DMS114 treated with DMSO at 0.1 percent for 48 hours (cell line): ENCODE measurements around the gene FGF3.
"Not testable (repeated sequence)": the region's sequence is repeated elsewhere in the genome, so short reads cannot be mapped to it uniquely, and the experiment has no call there.

Experiments
- DNase-seq: peaks from one replicate; lab custom pipeline; 2025; ENCODE audit not compliant: unreplicated experiment; lab: John Stamatoyannopoulos, UW

Gene FGF3

DNA sequence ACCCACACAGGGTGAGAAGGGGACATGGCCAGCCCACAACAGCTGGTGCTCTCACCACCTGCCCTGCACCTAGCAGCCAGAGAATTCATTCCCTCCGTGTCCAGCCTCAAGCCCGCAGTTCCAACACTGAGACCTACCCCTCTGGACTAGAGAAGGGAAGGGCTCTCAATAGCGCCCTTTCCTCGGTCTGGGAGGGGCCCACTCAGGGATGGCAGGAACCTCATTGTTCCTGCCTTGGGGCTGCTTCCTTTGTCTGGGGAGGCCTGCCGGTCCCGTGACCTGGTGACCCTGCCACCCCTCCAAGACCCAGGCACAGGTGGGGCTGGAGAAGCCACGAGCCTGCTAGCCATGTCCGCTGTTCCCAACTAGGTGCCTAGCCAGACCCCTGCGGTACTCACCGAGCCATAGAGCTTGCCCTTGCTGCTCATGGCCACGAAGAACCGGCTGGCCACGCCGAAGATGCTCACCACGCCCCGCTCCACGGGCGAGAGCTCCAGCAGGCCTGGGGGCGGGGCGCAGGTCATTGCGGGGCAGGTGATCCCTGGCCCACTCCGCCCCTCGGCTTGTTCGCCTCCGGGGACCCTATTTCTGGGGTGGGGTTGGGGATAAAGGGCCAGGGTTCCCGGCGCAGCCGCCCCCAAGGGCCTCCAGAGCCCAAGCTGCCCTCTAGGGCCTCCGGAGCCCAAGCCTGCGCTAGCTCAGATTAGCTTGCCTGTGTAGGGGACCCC, 45.4 kb downstream of the FGF3 start:
- DNase-seq = no peak

DNA sequence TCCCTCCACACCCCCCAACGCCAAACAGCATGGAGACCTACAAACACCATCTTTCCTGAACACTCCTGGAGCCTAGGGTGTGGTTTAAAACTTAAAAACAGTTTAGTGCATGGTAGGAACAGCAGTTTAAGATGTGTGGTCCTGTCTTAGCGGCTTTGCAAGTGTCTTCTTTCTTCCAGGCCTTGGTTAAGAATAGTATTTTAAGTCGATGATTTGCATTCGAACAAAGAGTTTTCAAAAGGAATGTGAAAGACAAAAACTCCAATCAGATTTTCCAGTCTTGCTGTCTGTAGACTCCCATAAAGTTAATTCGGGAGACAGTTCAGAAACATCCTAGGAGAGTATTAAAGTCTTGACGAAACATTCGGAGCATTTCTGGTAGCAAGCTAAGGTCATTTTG, 47.8 kb downstream of the FGF3 start:
- DNase-seq = no peak

DNA sequence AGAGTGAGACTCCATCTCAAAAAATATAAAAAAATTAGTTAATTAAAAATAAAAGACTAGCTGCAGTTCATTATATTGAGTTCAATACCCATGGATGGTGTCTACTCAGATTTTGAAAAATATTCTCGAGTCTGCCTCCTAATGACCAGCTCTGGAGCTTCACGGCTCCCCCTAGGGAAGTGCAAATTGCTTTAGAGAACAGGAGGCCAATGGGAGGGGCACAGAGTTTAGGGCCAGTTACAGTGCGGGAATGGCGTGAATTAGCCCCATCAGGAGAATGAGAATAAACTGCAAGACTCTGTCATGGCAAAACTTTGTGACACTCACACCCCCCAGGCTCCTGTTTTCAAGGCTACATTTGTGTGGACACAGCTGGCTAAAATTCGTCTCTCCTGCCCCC, 48.7 kb downstream of the FGF3 start:
- DNase-seq = no peak

DNA sequence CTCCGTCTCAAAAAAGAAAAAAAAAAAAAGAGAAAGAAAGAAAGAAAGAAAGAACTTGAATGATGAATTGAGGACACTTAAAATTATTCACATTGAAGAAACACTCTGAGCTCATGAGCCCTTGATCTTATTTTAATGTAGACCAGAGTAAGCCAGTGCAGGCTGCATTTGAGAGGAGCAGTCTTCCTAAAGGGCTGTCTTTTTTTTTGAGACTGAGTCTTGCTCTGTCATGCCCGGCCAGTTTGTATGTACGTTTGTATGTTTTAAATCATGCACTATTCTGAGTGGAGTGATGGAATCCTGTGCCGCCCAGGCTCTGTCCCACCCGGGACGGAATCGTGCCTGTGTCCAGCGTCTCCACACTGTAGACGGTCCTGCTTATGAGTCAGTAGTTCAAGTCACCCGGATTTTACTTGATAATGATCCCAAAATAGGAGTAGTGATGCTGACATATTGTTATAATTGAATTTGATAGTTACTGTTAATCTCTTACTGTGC, 53.7 kb downstream of the FGF3 start:
- no peak for DNase-seq

DNA sequence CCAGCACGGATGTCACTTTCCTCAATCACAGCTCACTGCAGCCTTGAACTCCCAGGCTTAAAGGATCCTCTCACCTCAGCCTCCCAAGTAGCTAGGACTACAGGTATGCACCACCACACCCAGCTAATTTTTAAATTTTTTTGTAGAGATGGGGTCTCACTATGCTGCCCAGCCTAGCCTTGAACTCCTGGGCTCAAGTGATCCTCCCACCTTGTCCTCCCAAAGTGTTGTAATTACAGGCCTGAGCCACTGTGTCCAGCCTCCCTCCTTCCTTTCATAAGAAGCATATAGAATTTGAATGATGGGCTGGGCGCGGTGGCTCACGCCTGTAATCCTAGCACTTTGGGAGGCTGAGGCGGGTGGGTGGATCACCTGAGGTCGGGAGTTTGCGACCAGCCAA, 54.3 kb downstream of the FGF3 start:
- DNase-seq = not testable (repeated sequence)

DNA sequence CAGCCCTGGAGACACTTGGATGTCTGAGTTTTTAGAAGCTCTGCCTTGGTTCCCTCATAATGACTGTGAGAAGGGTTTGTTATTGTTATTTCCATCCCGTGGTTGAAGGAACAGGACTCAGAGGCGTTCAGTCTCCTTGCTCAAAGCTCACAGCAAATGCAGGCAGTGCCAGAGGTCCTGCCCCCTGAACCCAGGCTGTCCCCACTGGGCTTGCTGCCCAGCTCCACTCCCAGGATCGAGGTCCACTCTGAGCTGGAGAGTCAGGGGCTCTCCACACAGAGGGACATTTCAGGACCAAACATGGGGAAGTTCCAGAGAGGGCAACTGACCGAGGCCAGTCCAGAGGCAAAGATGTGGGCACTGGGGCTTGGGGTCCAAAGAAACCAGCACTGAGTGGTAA, 58.9 kb downstream of the FGF3 start:
- DNase-seq = no peak
